ENCODE data around the gene GLOD4.
A peak's percentile ranks its signal among the peaks of the same experiment; 100 is the strongest.
"Not testable (repeated sequence)": the region's sequence is repeated elsewhere in the genome, so short reads cannot be mapped to it uniquely, and the experiment has no call there.

Gene GLOD4

DNA sequence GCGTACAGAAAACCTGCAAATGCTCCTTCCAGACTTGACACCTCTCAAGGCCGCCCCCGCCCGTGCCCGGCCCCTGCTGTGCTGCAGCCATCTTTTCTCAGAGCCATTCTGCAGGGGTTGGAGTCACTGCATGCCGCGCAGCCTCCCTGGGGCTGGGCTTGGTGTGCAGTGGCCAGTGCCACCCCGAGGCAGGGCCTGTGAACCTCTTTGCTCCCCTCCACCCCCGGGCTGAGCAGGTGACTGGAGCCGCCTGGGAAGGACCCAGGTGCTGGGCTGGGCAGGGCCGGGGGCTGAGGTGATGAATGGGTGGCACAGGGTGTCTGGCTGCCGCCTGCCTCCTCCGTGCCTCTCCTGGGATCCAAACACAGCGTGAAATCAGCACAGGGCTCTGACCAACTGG lies 20.4 kb upstream of the GLOD4 start:
- no peak for DNase-seq

- DNase-seq: no peak
Measured at GRCh38 chr17:801660-802059, 19.6 kb upstream of the GLOD4 start.

GRCh38 chr17:800446-801242 lies 18.6 kb upstream of the GLOD4 start:
- DNase-seq: no peak

DNA sequence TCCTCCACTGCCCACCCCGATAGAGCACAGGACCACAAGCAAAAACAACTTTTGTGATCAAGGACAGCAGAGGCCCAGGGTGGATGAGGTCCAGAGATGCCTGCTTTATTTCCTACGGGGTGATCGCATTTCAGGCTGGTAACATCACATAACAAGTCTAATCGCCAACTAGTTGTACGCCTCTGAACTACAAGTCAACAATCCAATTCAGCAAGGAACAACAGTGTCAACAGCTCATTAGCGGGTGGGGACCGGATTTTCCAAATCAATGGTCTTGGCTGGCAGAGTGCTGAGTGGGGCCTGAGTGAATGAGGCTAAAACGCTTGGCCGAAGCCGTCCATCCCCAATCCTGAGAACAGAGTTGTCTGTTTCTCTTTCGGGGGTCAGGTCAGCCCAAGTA lies 17.2 kb upstream of the GLOD4 start:
- DNase-seq: no peak

GRCh38 chr17:798246-798645 lies 16.2 kb upstream of the GLOD4 start:
- no peak for DNase-seq

- DNase-seq: no peak
Measured at GRCh38 chr17:797236-797840, 15.3 kb upstream of the GLOD4 start.

GRCh38 chr17:796609-797008 lies 14.5 kb upstream of the GLOD4 start:
- no peak for DNase-seq

DNA sequence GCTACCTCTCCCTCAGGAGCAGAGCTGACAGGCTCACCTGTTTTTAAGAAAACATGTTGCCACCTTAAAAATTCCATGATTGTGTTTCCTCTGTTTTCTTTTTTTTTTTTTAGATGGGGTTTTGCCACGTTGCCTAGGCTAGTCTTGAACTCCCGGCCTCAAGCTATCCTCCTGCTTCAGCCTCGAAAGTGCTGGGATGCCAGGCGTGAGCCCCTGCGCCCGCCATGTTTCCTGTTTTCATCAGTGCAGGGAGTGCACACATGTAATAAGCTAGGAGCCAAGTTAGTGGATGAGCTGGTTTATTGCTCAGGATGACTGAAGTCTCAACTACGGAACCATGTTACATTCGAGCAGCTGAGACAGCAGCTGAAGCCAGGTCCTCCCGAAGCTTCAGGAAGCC lies 13.6 kb upstream of the GLOD4 start:
- no peak for DNase-seq

DNA sequence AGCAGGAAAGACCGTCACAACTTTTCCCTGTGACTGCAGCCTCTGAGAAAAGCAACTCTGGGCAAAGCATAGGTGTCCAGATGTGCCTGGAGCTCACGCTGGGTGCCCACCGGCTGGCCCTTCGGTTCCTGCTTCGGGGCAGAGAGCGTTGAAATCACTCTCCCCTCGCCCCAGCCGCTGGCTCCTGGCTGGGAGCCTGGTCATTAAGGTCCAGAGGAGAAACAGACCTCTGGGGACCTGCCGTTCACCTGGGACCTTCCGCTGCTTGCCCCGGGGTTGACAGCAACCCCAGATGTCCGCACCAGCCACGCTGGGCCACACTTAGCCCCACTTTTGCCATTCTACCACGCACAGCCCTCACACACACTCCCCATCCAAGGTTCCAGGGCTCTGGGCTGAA lies 13.2 kb upstream of the GLOD4 start:
- no peak for DNase-seq

GRCh38 chr17:794876-795275 lies 12.8 kb upstream of the GLOD4 start:
- DNase-seq: peak; percentile 64

- no peak for DNase-seq
Measured at GRCh38 chr17:792277-792676, 10.2 kb upstream of the GLOD4 start.

- no peak for DNase-seq
Measured at GRCh38 chr17:791829-792228, 9.7 kb upstream of the GLOD4 start.

DNA sequence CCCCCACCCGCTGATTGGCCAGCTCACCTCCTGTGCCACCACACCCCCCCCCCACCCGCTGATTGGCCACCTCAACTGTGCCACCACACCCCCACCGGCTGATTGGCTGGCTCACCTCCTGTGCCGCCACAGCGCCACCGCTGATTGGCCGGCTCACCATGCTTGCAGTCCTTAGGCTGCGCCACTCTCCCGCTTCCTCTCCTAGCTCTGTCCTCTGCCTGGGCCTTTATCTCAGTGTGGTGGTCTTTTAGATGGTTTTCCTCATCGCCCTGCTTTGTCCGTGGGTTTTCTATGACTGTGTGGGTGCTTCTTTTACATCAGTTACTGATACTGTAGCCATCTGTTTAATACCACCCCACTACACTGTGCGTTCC lies 8.8 kb upstream of the GLOD4 start:
- DNase-seq: not testable (repeated sequence)

DNA sequence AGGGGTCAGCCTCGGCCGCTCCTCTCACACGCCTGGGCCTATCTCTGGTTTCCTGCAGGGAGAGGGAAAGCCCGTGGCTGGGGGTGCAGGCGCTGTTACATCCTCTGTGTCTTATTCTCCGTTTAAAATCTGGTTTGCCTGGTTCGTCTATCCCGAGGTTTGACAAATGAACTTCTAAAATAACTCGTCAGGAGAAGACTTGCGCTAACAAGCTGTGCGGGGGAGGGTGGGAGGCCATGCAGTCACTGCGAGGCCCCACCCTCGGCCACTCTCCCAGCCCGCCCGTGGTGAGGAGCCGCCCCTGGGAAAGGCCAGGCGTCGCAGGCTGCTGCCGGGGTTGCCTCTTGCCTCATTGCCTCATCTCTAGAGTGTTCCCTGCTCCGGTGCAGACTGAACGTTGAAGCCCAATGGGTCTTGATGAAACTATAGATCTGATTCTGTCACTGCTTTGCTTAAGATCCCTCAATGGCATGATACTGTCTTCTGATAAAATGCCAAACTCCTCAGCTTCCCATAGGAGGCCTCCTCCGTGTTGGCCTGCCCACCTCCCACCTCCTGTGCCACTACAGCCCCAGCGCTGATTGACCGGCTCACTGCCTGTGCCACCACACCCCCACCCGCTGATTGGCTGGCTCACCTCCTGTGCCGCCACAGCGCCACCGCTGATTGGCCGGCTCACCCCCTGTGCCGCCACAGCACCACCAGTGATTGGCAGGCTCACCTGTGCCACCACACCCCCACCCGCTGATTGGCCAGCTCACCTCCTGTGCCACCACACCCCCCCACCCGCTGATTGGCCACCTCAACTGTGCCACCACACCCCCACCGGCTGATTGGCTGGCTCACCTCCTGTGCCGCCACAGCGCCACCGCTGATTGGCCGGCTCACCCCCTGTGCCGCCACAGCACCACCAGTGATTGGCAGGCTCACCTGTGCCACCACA lies 8.1 kb upstream of the GLOD4 start:
- not testable (repeated sequence) for DNase-seq

DNA sequence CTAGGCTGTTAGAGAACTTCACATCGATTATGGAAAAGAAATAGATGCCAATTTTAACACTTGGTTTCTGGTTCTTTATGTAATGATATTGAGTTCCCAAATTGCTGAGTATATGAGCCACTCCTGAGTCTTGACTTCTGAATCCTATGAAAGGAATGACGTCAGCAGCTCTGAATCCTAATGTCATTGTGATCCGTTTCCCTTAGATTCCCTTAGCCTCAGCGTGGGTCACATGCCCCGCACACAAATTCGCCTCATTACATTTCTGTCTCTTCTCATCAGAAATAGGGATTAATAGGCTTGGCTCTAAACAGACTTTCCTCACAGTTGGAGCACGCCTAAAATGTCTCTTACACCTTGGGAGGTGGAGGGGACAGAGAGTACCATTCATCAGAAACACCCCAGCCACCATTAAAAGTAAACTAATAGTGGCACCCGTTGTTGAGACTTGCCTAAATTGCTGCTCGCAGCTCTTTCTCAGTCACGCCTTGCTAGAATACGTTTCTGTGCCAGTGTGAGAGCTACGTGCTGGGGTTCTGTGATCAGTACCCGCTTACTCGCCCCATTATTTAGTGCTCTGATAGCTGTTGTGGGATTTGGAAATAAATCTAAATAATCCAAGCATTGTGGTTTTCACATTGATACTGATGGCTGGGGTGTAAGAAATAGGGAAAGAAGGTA lies 7.2 kb upstream of the GLOD4 start:
- DNase-seq: no peak

- DNase-seq: no peak
Measured at GRCh38 chr17:788551-788950, 6.5 kb upstream of the GLOD4 start.

- DNase-seq: no peak
Measured at GRCh38 chr17:787641-788221, 5.7 kb upstream of the GLOD4 start.

DNA sequence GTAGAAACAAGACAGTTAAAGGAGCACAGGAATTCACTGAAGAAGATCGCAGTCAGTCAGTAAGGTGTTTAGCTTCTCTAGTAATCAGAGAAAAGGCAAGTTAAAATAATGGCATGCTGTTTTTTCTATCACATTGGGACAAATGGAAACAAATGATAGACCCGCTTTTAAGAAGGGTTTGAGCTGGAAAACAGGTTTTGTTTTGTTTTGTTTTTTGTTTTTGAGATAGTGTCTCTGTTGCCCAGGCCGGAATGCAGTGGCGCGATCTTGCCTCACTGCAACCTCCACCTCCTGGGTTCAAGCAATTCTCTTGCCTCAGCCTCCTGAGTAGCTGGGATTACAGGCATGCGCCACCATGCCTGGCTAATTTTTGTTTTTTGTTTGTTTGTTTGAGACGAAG lies 3.8 kb upstream of the GLOD4 start:
- DNase-seq: not testable (repeated sequence)

GRCh38 chr17:784143-784542 lies 2.1 kb upstream of the GLOD4 start:
- no peak for DNase-seq

DNA sequence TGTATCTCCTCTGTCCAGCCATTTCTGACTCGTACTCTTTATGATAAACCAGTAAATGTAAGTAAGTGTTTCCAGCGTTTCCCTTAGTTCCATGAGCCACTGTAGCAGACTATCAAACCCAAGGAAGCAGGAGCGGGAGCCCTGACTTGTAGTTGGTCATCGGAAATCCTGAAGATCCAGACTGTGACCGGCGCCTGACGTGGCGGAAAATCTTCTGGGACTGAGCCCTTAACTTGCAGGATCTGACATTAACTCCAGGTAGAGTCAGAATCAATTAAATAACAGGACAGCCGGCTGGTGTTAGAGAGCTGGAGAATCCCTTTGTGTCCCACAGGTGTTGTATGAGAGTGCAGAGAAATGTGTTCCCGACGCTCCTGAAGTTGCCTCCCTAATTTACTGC lies 4.0 kb downstream of the GLOD4 start:
- no peak for DNase-seq

GRCh38 chr17:774313-774584 lies 7.8 kb downstream of the GLOD4 start:
- DNase-seq: no peak

GRCh38 chr17:773467-774312 lies 8.4 kb downstream of the GLOD4 start:
- no peak for DNase-seq
